GM12878 (cell line): ENCODE results near the gene TRPM8. TPM values are rescaled to one million over a fixed set of nuclear protein-coding genes. Genes with fewer than 3 reads are reported as not detected.
A peak's percentile ranks its signal among the peaks of the same experiment; 100 is the strongest.

Experiments
- ATAC-seq: fragments of 200-7000 bp; cut with Tn5 transposase; 3 replicates; pipeline ENCODE4 v1.9.1; 2020; ENCODE audit warnings: mild to moderate bottlenecking, moderate library complexity
- BruUV-seq: library from RNA; stranded (reverse); fragments of 400-500 nt; replicated peaks from 2 replicates; lab custom pipeline; 2021; lab: Mats Ljungman, UMichigan
- CTCF ChIA-PET: fragments of 300-600 bp; sonication (Branson Sonifier 250); formaldehyde crosslinking; extraction: SDS; loops from one replicate; lab custom pipeline; 2021; ENCODE audit warnings: inconsistent platforms; lab: Yijun Ruan, JAX
- POLR2A ChIA-PET: fragments of 350-600 bp; formaldehyde crosslinking; extraction: SDS; loops from one replicate; lab custom pipeline; 2021; ENCODE audit warnings: inconsistent platforms; lab: Charles Lee
- RAD21 ChIA-PET: fragments of 300-600 bp; sonication (Branson Sonifier 250); formaldehyde crosslinking; loops from one replicate; lab custom pipeline; 2023; ENCODE audit warnings: antibody characterized with exemption; ENCODE audit not compliant: unreplicated experiment; lab: Charles Lee
- SMC1A ChIA-PET: fragments of 300-600 bp; sonication (Branson Sonifier 250); formaldehyde crosslinking; loops from one replicate; lab custom pipeline; 2023; ENCODE audit not compliant: unreplicated experiment, uncharacterized antibody; lab: Charles Lee
- DNase-seq: peaks from one replicate; pipeline ENCODE4 v3.0.0-alpha.2; 2011; ENCODE audit warnings: low read depth, low spot score
- FAIRE-seq: peaks from 3 replicates; lab custom pipeline; 2011; peaks lifted over from hg19 to GRCh38; lab: Jason Lieb, UNC
- H2AFZ ChIP-seq: 2 replicates; pipeline ENCODE4 v1.6.0; 2011; ENCODE audit warnings: low read depth, low read length, control low read depth; ENCODE audit not compliant: control insufficient read depth
- H3K27ac ChIP-seq: 2 replicates; pipeline ENCODE4 v1.5.1; 2011; ENCODE audit warnings: control low read depth; ENCODE audit not compliant: control insufficient read depth, insufficient read depth
- H3K27me3 ChIP-seq, 2 experiments: replicated peaks in 1 of 2; 2 replicates each; pipeline versions ENCODE4 v1.6.0 to v1.6.1; 2011; ENCODE audit warnings: low read length in 1 of 2; ENCODE audit not compliant: control insufficient read depth in 2 of 2, insufficient read depth in 2 of 2
- H3K36me3 ChIP-seq, 2 experiments: 2 replicates each; pipeline ENCODE4 v1.5.1; 2011; ENCODE audit warnings: low read length in 1 of 2; ENCODE audit not compliant: control insufficient read depth in 2 of 2, insufficient read depth in 2 of 2
- H3K4me1 ChIP-seq: 2 replicates; pipeline ENCODE4 v1.6.1; 2011; ENCODE audit warnings: mild to moderate bottlenecking, low read length, moderate library complexity, mixed read lengths; ENCODE audit not compliant: control insufficient read depth, insufficient read depth
- H3K4me2 ChIP-seq: 2 replicates; pipeline ENCODE4 v1.6.0; 2011; ENCODE audit warnings: control low read depth; ENCODE audit not compliant: control insufficient read depth, insufficient read depth
- H3K4me3 ChIP-seq: fragments of 200-600 bp; sonication (generic); 2 replicates; pipeline ENCODE4 v1.5.1; 2016
- H3K79me2 ChIP-seq: 2 replicates; pipeline ENCODE4 v1.6.0; 2011; ENCODE audit warnings: low read length; ENCODE audit not compliant: control insufficient read depth, insufficient read depth
- H3K9ac ChIP-seq: 2 replicates; pipeline ENCODE4 v1.8.0; 2011; ENCODE audit warnings: low read length, control low read depth, mixed read lengths; ENCODE audit not compliant: control insufficient read depth, insufficient read depth
- H3K9me3 ChIP-seq: replicated peaks from 3 replicates; pipeline ENCODE4 v1.5.1; 2011; ENCODE audit warnings: mild to moderate bottlenecking, low read length; ENCODE audit not compliant: control insufficient read depth, insufficient read depth
- H4K20me1 ChIP-seq: 2 replicates; pipeline ENCODE4 v1.6.0; 2011; ENCODE audit not compliant: control insufficient read depth, insufficient read depth
- ATF7 ChIP-seq: fragments of 450-650 bp; IDR thresholded peaks from 2 replicates; pipeline ENCODE4 v1.6.1; 2016; ENCODE audit warnings: low read depth, mild to moderate bottlenecking
- BMI1 ChIP-seq: fragments of 450-650 bp; IDR thresholded peaks from 2 replicates; pipeline ENCODE4 v1.6.1; 2016; ENCODE audit warnings: mild to moderate bottlenecking, moderate library complexity, borderline replicate concordance
- CBFB ChIP-seq: IDR thresholded peaks from 2 replicates; pipeline ENCODE4 v1.6.1; 2016; ENCODE audit warnings: antibody characterized with exemption, low read depth
- CREM ChIP-seq: IDR thresholded peaks from 2 replicates; pipeline ENCODE4 v1.6.1; 2014; ENCODE audit warnings: antibody characterized with exemption, low read depth
- E4F1 ChIP-seq: fragments of 450-650 bp; IDR thresholded peaks from 2 replicates; pipeline ENCODE4 v1.6.1; 2018; ENCODE audit warnings: borderline replicate concordance, mild to moderate bottlenecking; ENCODE audit not compliant: partially characterized antibody
- EP300 ChIP-seq, 2 experiments: fragments of 150-350 bp in 1 of 2; IDR thresholded peaks; 2 replicates each; pipeline ENCODE4 v1.6.1; 2011 to 2012; ENCODE audit warnings: low read depth in 2 of 2, low read length in 2 of 2, borderline replicate concordance in 1 of 2, improper control_type of control experiment in 1 of 2, inconsistent platforms in 1 of 2; ENCODE audit not compliant: control insufficient read depth in 1 of 2
- HDGF ChIP-seq: fragments of 450-650 bp; IDR thresholded peaks from 2 replicates; pipeline ENCODE4 v1.6.1; 2016; ENCODE audit warnings: antibody characterized with exemption
- MYC ChIP-seq: IDR thresholded peaks from 2 replicates; pipeline ENCODE4 v1.6.1; 2011; ENCODE audit warnings: mild to moderate bottlenecking, low read length, moderate library complexity, inconsistent platforms; ENCODE audit not compliant: insufficient read depth, insufficient replicate concordance, insufficient read length, severe bottlenecking
- NFYB ChIP-seq: IDR thresholded peaks from 2 replicates; pipeline ENCODE4 v1.6.1; 2011; ENCODE audit warnings: low read depth, mild to moderate bottlenecking, low read length, improper control_type of control experiment, moderate library complexity; ENCODE audit not compliant: insufficient read depth
- PAX8 ChIP-seq: fragments of 450-650 bp; IDR thresholded peaks from 2 replicates; pipeline ENCODE4 v1.6.1; 2017; ENCODE audit warnings: mild to moderate bottlenecking, moderate library complexity
- RBBP5 ChIP-seq: fragments of 200-600 bp; sonication (generic); conservative IDR thresholded peaks from 2 replicates; pipeline ENCODE4 v1.6.1; 2016
- RELA ChIP-seq: fragments of 450-650 bp; IDR thresholded peaks from 2 replicates; pipeline ENCODE4 v1.8.0; 2014; ENCODE audit warnings: borderline replicate concordance; ENCODE audit not compliant: partially characterized antibody
- STAT3 ChIP-seq: IDR thresholded peaks from 2 replicates; pipeline ENCODE4 v1.6.1; 2011; ENCODE audit warnings: low read depth, low read length, improper control_type of control experiment
- TCF12 ChIP-seq: IDR thresholded peaks from 2 replicates; pipeline ENCODE4 v1.6.1; 2011; ENCODE audit warnings: low read depth, mild to moderate bottlenecking, low read length
- TCF7 ChIP-seq: IDR thresholded peaks from 2 replicates; pipeline ENCODE4 v1.6.1; 2014; ENCODE audit warnings: antibody characterized with exemption, borderline replicate concordance
- USF1 ChIP-seq: IDR thresholded peaks from 2 replicates; pipeline ENCODE4 v1.6.1; 2011; ENCODE audit warnings: borderline replicate concordance, low read depth, mild to moderate bottlenecking, moderate library complexity, mixed read lengths, low read length; ENCODE audit not compliant: insufficient read depth; ENCODE audit errors: extremely low read length
- USF2 ChIP-seq: IDR thresholded peaks from 2 replicates; pipeline ENCODE4 v1.6.1; 2011; ENCODE audit warnings: low read depth, low read length, improper control_type of control experiment, borderline replicate concordance
- ZBED1 ChIP-seq: IDR thresholded peaks from 2 replicates; pipeline ENCODE4 v1.6.1; 2016; ENCODE audit warnings: borderline replicate concordance
- ZNF207 ChIP-seq: fragments of 450-650 bp; IDR thresholded peaks from 2 replicates; pipeline ENCODE4 v1.6.1; 2014; ENCODE audit warnings: antibody characterized with exemption, mild to moderate bottlenecking, borderline replicate concordance
- ZZZ3 ChIP-seq: IDR thresholded peaks from 2 replicates; pipeline ENCODE4 v1.6.1; 2011; ENCODE audit warnings: low read depth; ENCODE audit not compliant: control insufficient read depth, insufficient read length
- WGBS: methylation state at CpG from one replicate; pipeline ENCODE4 v1.1.6; 2016; ENCODE audit warnings: low lambda C conversion rate; ENCODE audit not compliant: insufficient replicate concordance, insufficient coverage; ENCODE audit errors: missing lambda C conversion rate; 5-methylcytosine and 5-hydroxymethylcytosine counted together
- in situ Hi-C: fragments of 300-500 bp; cut with MboI; formaldehyde crosslinking; loops from 9 replicates; pipeline ENCODE4 v1.14.3; 2018; ENCODE audit warnings: mixed read lengths
- intact Hi-C: fragments of 100-400 bp; cut with micrococcal nuclease; formaldehyde crosslinking; loops from one replicate; pipeline ENCODE4 v1.14.2; 2022; ENCODE audit not compliant: unreplicated experiment
- polyA plus RNA-seq, 11 experiments: library from polyadenylated mRNA; depleted of rRNA in 4 of 11; unstranded in 6 of 11; stranded (reverse) in 5 of 11; fragments of >200 nt; fragmentation: Nextera tagmentation in 4 of 11; fragmentation: Illumina TruSeq in 1 of 11; extraction: Ambion mirVana in 4 of 11; extraction: Trizol in 1 of 11; gene quantifications; 1 replicate in 1 of 11; 2 replicates in 10 of 11; pipeline versions ENCODE4 v1.2.1 to v1.2.3, GENCODE V29; 2011 to 2016; ENCODE audit warnings: inconsistent platforms in 2 of 11, missing spikeins in 2 of 11, low read depth in 1 of 11
- total RNA-seq, 4 experiments: library from RNA; depleted of rRNA in 3 of 4; stranded (reverse); fragments of >200 nt in 3 of 4; fragmentation: Illumina TruSeq in 1 of 4; extraction: Trizol in 1 of 4; gene quantifications; 2 replicates each; pipeline versions ENCODE4 v1.2.1 to v1.2.3, GENCODE V29; 2013 to 2021

The TRPM8 gene
- total and polyA plus RNA-seq, 10 of the 15 experiments (the other 5 are each of a cell fraction or from before 2014, with no cell fraction given) = 3.9 TPM; not detected in 9

GRCh38 chr2:234025891-234026401, 108.8 kb downstream of the TRPM8 start:
- H2AFZ ChIP-seq = no peak overlapping the region
- no peaks in the 10 kb centered on the region for H4K20me1 ChIP-seq
- 0 out of 4 replicates have a peak, but pooled peaks cover 0 to 1% of the 10 kb centered on the region in 2 experiments for H3K27me3 ChIP-seq
- ChIA-PET POLR2A (no interaction called here), CTCF (interaction anchor here (0.7 kb wide), 1 partner anchor 10 kb away, joined by 3 read pairs; no protein-coding TSS in a partner anchor), RAD21 (interaction anchor here (1.9 kb wide), 1 partner anchor 36 kb away, joined by 5 read pairs; no protein-coding TSS in a partner anchor), SMC1A (interaction anchor here (1.2 kb wide), 1 partner anchor 21 kb away, joined by 3 read pairs; no protein-coding TSS in a partner anchor)
- in situ Hi-C loops = no loop called here
- no TSS peak for BruUV-seq
- peak overlapping the region; percentile 3; the same call in 1 of the 2 replicates for H3K4me2 ChIP-seq
- ATAC-seq = no peak
- intact Hi-C loops = no loop called here
- TF ChIP-seq TCF12 (no peak), MYC (no peak), PAX8 (no peak), ZZZ3 (no peak), BMI1 (no peak), CBFB (no peak), TCF7 (no peak), ZBED1 (no peak), USF2 (no peak), RELA (no peak), EP300 (IDR thresholded peaks at IDR 0.05; ENCODE audit: borderline replicate concordance in 1 of 2, control insufficient read depth in 1 of 2, low read depth in 2 of 2, low read length in 2 of 2) (no peak), CREM (no peak), NFYB (no peak), HDGF (no peak), STAT3 (no peak), ZNF207 (no peak), RBBP5 (no peak), ATF7 (no peak), USF1 (no peak), E4F1 (no peak)
- TF ChIP-seq, all 136 proteins: peak for 0
- H3K4me1 ChIP-seq = peaks cover 3% of the 10 kb centered on the region; the same call in 1 of the 2 replicates
- H3K79me2 ChIP-seq = no peaks in the 10 kb centered on the region
- no peaks in the 10 kb centered on the region for H3K36me3 ChIP-seq
- no peak for DNase-seq
- no peaks in the 10 kb centered on the region; the same call in 1 of the 3 replicates for H3K9me3 ChIP-seq
- H3K27ac ChIP-seq = no peak overlapping the region
- WGBS = 0% methylated on average over 5 of the region's 5 CpGs
- H3K9ac ChIP-seq = no peak overlapping the region
- no peak for FAIRE-seq
- no peak overlapping the region for H3K4me3 ChIP-seq
